ENCODE results near the gene YBEY.

DNA sequence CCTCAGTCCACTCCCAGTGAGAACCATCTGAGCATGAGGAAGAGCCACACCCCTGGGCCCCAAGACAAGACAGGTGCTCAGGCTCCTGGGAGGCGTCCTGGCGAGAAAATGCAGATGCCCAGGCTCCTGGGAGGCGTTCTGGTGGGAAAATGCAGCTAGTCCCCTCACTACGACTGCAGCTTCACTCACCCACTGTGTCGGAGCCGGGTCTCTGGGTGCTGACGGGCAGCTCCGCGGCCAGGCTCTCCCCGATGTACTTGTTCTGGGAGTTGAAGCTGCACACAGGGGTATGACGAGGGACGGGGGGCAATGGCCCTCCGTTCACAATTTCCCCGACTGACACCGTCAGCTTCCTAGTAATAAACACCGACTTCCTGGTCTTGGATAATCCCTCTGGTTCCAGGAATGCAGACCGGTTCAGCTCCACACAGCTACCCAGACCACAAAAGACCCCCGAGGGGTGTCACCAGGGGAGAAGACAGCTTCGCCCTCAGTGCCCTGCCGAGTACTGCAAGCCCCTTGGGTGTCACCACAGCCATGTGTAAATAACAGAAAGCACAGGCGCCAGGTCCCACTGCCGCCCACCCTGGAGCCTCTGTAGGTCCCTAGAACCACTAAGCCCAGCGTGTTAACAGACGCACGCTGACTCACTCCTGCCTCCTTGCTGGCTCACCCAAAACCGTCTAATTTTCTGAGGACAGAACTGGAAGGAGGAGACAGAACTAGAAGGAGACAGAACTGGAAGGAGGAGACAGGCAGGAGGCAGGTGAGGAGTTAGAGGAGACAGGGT is 20.2 kb upstream of the YBEY start:
- TF ChIP-seq, protein P1, sequence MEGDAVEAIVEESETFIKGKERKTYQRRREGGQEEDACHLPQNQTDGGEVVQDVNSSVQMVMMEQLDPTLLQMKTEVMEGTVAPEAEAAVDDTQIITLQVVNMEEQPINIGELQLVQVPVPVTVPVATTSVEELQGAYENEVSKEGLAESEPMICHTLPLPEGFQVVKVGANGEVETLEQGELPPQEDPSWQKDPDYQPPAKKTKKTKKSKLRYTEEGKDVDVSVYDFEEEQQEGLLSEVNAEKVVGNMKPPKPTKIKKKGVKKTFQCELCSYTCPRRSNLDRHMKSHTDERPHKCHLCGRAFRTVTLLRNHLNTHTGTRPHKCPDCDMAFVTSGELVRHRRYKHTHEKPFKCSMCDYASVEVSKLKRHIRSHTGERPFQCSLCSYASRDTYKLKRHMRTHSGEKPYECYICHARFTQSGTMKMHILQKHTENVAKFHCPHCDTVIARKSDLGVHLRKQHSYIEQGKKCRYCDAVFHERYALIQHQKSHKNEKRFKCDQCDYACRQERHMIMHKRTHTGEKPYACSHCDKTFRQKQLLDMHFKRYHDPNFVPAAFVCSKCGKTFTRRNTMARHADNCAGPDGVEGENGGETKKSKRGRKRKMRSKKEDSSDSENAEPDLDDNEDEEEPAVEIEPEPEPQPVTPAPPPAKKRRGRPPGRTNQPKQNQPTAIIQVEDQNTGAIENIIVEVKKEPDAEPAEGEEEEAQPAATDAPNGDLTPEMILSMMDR (IDR thresholded peaks at IDR 0.05), result no peak
- TF ChIP-seq POLR2A (IDR thresholded peaks at IDR 0.05), result no peak
- TF ChIP-seq POLR2AphosphoS5 (IDR thresholded peaks at IDR 0.05; ENCODE audit: insufficient read depth in 1 of 2, low read depth in 1 of 2), result no peak

Measured in vagina (tissue), 2 donors.